Mononuclear cell (primary cell): Measurements from ENCODE around the gene PHKA2. TPM values are rescaled to one million over a fixed set of nuclear protein-coding genes. Genes with fewer than 3 reads are reported as not detected.

Experiments
- H3K27me3 ChIP-seq: 2 replicates; pipeline ENCODE4 v1.6.0; 2011; ENCODE audit warnings: low read length, control low read depth; ENCODE audit not compliant: insufficient read depth
- H3K4me1 ChIP-seq: 2 replicates; pipeline ENCODE4 v1.5.1; 2011; ENCODE audit warnings: mild to moderate bottlenecking, low read length, control low read depth; ENCODE audit not compliant: insufficient read depth
- H3K4me3 ChIP-seq: 2 replicates; pipeline ENCODE4 v1.5.1; 2011; ENCODE audit warnings: mild to moderate bottlenecking, low read length, moderate library complexity
- H3K9me3 ChIP-seq: 2 replicates; pipeline ENCODE4 v1.5.1; 2011; ENCODE audit warnings: low read depth, mild to moderate bottlenecking, control low read depth, low read length
- total RNA-seq: library from RNA; depleted of rRNA; stranded (reverse); fragments of >200 nt; gene quantifications from one replicate; pipeline ENCODE4 v1.2.3, GENCODE V29; 2012

The PHKA2 gene
- total RNA-seq, 1 donor: 11.2 TPM

DNA sequence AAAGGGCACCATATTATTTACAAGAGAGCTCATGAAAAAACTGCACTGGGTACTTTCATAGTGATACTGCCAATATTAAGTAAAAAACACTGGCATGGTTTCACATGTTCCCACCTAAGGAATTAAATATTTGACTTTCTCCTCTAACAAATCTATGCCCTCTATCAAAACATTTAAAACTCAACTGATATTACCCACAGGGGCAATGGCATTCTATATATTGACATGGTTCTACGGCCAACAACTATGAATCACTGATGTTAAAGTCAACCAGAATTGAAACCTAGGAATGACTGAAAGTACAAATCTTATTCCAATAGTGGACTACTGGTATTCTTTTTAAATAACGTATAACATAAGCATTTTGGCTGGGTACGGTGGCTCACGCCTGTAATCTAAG lies 28.2 kb downstream of the PHKA2 start:
- no peak overlapping the region for H3K4me3 ChIP-seq
- no peaks in the 10 kb centered on the region for H3K9me3 ChIP-seq
- H3K4me1 ChIP-seq: peaks cover 25% of the 10 kb centered on the region
- H3K27me3 ChIP-seq: no peaks in the 10 kb centered on the region

DNA sequence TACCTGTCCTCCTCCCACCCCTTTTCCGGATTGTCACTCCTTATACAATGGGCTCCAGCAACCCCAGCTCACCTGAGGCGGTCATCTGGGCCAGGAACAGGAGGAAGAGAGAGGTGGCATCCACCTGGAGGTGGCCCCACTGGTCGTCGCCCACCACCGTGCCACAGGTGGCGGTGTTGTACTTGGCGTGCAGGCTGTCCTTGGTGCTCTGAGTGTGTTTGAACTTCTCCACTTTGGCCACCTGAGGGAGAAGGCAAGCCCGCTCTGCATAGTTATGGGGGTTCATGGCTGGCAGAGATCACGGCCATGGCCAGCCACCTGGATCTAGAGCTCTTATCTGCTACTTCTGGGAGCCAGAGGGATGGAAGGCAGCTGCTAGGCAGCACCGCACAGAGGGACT lies 32.9 kb downstream of the PHKA2 start:
- Histone ChIP-seq H3K4me1 (no peaks in the 10 kb centered on the region), H3K9me3 (no peaks in the 10 kb centered on the region), H3K4me3 (no peak overlapping the region), H3K27me3 (no peaks in the 10 kb centered on the region)

DNA sequence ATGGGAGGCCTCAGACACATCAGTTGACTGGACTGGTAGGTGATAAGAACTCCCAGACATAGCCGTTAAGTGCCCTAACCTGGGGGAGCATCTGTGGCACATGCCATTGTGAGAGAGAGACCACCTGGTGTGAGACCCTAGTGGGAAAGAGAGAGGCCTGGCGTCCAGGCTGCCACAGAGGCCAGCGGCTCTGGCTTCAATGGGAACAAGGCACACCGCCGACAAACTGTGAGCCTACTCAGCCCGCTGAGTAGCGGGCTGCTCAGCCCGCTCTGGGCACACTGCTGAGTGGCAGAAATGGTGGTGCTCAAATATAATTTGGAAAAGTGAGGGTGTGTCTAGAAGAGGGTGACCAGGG lies 34.0 kb downstream of the PHKA2 start:
- H3K27me3 ChIP-seq: no peaks in the 10 kb centered on the region
- no peaks in the 10 kb centered on the region for H3K9me3 ChIP-seq
- no peaks in the 10 kb centered on the region for H3K4me1 ChIP-seq
- H3K4me3 ChIP-seq: no peak overlapping the region

DNA sequence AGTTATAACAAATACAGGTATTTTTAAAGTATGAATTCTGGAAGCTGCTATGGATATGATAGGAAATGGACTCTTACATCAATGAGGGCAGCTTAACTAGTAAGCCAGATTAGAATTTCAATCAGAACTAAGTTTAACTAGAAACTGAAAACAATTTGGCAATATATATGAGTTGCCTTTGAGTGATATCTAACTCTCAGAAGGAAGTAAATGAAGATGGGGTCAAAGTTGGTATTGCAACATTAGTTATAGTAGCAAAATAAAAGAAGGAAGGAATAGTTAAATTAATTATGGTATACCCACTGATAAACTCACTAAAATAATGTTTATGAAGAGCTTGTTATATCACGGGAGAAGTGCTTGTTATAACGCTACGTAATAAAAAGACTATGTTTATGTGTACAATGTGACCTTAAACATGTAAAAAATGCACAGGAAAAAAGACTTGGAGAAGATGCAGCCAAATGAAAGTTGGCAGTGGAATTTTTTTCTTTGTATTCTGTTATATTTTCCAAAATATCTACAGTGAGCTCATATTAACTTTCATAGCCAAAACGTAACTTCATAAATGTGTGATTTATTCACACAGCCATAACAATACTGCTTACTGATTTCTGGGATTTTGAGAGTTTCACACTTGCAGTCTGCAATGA lies 34.5 kb downstream of the PHKA2 start:
- H3K4me3 ChIP-seq: no peak overlapping the region
- no peaks in the 10 kb centered on the region for H3K9me3 ChIP-seq
- H3K4me1 ChIP-seq: no peaks in the 10 kb centered on the region
- H3K27me3 ChIP-seq: no peaks in the 10 kb centered on the region

DNA sequence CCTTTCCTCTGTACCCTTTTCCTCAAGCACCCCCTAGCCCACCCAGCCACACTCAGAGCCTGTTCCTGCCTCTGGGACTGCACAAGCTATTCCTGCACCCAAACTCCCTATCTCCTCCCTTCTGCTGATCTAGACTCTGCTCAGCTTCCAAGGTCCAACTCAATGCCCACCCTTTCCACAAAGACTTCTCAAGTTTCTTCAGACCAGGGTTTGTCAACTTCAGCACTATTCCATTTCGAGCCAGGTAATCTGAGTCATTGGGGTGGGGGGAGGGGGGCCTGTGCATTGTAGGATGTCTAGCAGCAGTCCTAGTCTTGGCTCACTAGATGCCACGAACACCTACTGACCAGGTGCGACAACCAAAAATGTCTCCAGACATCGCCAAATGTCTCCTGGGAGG lies 37.3 kb downstream of the PHKA2 start:
- no peaks in the 10 kb centered on the region for H3K4me1 ChIP-seq

DNA sequence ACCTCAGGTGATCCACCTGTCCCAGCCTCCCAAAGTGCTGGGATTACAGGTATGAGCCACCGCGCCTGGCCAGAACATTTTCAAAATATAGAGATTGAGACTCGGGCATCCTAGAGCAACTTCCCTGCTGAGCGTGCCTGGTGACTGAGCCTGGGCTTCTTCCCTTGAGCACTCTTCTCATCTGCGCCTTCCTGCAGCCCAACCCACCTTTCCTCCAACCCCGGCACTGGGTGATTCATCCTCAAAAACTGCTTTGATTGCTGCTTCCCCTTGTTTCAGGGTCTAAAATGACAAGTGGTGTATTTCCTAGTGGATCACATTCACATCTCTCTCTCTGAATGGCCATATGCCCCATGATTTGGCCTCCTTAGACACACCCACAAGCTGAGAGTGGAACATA lies 37.8 kb downstream of the PHKA2 start:
- no peaks in the 10 kb centered on the region for H3K27me3 ChIP-seq
- no peaks in the 10 kb centered on the region for H3K9me3 ChIP-seq
- no peak overlapping the region for H3K4me3 ChIP-seq
- no peaks in the 10 kb centered on the region for H3K4me1 ChIP-seq

More for the DNA sequence above, 37.3 kb downstream of the PHKA2 start:
- Histone ChIP-seq H3K9me3 (no peaks in the 10 kb centered on the region), H3K4me3 (no peak overlapping the region), H3K27me3 (no peaks in the 10 kb centered on the region)

DNA sequence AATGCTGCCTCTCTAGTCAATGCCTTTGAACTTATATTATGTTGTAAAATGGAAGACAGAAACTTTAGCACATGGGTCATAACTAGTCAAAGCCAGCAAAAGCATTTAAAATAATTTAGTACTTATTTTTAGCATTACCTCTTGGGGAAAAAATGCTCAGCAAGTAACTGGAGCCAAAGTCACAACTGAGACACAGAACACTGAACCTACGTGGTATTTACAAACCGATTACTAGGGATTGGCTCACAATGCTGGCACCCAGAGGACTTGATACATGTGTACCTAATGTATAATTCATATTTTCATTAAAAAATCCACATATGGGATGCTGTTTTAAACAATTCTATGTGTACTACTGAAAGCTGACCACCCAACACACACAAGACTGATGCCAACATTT lies 38.4 kb downstream of the PHKA2 start:
- H3K4me1 ChIP-seq: no peaks in the 10 kb centered on the region
- H3K4me3 ChIP-seq: no peak overlapping the region
- no peaks in the 10 kb centered on the region for H3K9me3 ChIP-seq
- H3K27me3 ChIP-seq: no peaks in the 10 kb centered on the region

DNA sequence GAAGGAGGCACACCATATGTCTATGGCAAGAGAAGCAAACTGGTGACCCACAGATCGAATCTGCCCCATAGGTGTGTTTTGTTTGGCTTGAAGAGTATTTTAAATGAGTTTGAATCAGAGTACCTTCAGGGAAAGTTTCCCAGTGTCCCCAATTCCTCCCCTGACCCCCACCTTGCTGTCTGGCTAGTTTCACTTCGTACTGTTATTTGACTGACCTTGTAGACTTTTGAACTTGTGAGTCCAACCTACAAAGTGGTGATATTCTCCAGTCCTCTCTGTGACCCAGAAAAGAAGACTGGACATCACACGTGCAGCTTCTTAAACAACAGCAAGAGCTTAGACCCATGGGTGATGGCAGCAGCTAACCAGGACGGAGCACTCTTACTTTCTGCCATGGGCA lies 39.4 kb downstream of the PHKA2 start:
- Histone ChIP-seq H3K4me3 (no peak overlapping the region), H3K9me3 (no peaks in the 10 kb centered on the region), H3K27me3 (no peaks in the 10 kb centered on the region), H3K4me1 (no peaks in the 10 kb centered on the region)

DNA sequence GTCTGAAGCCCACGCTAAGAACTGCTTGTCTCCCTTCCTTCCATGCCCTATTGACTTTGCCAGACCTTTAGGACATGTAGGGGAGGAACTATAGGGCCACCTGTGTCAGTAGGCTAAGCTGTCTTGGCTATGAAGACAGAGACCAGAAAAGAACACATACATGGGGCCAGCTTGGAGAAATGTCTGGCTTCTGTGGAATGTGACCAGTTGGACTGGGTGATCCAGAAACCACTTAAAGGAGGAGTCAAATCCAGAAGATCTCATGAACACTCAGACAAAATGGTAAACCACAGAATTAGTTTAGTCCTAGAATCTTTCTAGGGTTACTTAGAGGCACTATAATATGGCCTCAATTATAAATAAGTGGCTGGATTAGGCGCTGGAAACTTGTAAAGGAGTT lies 42.0 kb downstream of the PHKA2 start:
- H3K4me1 ChIP-seq: no peaks in the 10 kb centered on the region
- H3K27me3 ChIP-seq: no peaks in the 10 kb centered on the region
- H3K9me3 ChIP-seq: no peaks in the 10 kb centered on the region
- no peak overlapping the region for H3K4me3 ChIP-seq

DNA sequence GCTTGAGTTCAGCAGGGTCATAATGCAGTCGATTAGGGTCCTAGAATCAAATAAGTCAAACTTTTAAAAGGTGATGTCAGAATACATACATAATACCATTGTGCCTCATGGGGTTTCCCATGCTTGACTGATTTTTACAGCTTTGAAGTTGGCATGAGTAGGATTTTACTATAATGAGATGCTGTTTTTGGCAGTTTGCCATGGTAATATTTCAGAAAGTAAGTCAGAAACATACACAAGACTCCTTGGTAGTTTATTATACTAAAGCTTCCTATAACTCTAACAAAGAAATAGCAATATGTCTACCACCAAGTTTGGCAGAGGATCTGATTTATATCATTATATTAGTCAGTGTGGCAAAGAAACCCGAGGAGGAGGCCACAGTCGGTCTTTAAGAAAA lies 45.2 kb downstream of the PHKA2 start:
- H3K27me3 ChIP-seq: no peaks in the 10 kb centered on the region
- no peaks in the 10 kb centered on the region for H3K9me3 ChIP-seq
- no peaks in the 10 kb centered on the region for H3K4me1 ChIP-seq
- H3K4me3 ChIP-seq: no peak overlapping the region

DNA sequence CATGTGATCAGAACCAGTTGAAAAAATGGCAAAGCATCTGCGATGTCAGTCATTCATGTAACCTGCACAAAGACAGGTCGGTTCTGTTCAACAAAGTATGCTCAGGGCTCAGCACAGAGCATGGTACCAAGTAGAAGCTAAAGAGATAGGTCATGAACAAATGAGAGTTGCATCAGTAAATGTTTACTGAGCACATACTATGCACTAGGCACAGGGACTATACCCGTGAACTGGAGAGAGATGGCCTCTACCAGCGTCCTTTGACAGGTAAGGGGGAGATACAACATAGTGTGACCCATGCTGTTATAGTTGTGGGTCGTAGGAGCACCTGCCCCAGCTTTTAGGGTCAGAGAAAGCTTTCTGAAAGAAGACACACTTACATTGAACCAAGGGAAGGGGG lies 46.7 kb downstream of the PHKA2 start:
- H3K4me3 ChIP-seq: no peak overlapping the region
- H3K27me3 ChIP-seq: no peaks in the 10 kb centered on the region
- no peaks in the 10 kb centered on the region for H3K9me3 ChIP-seq
- H3K4me1 ChIP-seq: no peaks in the 10 kb centered on the region

DNA sequence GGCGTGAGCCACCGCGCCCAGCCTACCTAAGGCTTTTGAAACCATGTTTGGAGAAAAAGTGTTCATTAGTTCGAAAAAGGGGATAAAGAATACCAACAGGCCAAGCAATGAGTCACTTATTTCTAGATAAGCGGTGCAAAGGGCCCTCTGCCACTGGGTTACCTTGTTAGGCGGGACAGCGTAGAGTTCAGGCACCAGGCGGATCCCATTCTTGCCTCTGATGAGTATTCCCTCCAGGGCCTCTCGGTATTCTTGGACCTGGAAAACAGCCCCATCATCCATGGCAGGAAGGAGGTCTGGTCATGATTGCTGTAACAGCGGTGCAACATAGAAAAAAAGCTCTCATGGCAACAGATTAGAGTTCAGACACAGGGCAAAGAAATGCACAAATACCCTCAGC lies 48.0 kb downstream of the PHKA2 start:
- Histone ChIP-seq H3K9me3 (no peaks in the 10 kb centered on the region), H3K4me1 (no peaks in the 10 kb centered on the region), H3K27me3 (no peaks in the 10 kb centered on the region), H3K4me3 (no peak overlapping the region)

DNA sequence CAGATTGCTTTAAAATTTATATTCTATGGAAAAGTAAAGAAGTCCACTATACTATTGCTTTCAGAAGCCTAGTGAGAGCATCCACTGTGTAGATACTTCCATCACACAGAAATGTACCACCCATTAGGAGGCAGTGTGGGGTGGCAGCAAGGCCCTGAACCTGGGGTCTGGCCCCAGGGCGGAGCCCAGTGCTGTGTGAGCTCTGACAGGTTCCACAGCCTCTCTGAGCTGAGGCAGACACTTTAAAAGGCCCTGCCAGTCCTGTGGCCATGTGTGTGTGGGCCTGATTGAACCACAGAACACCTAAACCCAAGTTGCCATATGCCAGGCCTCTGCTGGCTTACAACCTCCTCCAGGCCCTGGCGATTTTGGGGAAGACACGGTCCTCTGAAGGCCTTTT lies 49.2 kb downstream of the PHKA2 start:
- Histone ChIP-seq H3K27me3 (no peaks in the 10 kb centered on the region), H3K4me3 (no peak overlapping the region)

DNA sequence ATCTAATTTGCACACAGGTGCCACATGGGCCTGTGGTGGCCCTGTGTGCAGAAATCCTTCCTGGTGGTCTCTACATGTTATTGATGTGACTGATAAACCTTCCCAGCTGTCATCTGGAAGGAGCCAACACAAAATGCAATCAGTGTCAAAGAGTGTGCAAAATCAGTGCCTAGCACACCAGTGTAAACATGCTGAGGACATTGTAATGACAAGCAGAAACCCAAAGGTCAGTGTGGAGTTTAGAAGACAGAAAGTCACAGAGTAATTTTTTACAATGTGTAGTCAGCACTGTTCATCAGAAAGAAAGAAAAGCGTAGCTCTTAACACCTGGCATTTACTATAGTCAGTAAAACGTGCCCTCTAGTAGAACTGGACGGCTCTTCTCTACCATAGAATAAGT lies 50.3 kb downstream of the PHKA2 start:
- Histone ChIP-seq H3K27me3 (no peaks in the 10 kb centered on the region), H3K9me3 (no peaks in the 10 kb centered on the region), H3K4me3 (no peak overlapping the region), H3K4me1 (no peaks in the 10 kb centered on the region)

More for the DNA sequence above, 49.2 kb downstream of the PHKA2 start:
- no peaks in the 10 kb centered on the region for H3K4me1 ChIP-seq
- H3K9me3 ChIP-seq: no peaks in the 10 kb centered on the region

DNA sequence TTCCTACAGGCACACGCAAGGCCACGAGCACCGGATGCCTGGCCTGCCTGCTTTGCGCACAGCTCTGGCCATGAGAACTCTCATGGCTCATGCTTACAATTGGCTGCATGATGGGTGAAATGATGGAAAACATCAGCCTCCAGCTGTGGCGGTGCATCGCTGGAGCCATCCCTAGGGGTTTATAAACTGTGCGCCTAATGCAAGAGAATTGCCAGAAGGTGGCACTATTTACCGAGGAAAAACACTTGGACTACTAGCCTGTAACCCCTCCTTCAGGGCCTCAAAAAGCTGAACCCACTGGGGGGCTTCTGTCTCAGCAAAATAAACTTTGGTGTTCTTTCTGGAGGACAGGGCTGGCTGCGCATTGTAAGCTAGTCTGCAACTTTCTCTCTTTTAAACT lies 51.9 kb downstream of the PHKA2 start:
- H3K9me3 ChIP-seq: no peaks in the 10 kb centered on the region
- H3K4me1 ChIP-seq: no peaks in the 10 kb centered on the region
- H3K4me3 ChIP-seq: no peak overlapping the region
- H3K27me3 ChIP-seq: no peaks in the 10 kb centered on the region

DNA sequence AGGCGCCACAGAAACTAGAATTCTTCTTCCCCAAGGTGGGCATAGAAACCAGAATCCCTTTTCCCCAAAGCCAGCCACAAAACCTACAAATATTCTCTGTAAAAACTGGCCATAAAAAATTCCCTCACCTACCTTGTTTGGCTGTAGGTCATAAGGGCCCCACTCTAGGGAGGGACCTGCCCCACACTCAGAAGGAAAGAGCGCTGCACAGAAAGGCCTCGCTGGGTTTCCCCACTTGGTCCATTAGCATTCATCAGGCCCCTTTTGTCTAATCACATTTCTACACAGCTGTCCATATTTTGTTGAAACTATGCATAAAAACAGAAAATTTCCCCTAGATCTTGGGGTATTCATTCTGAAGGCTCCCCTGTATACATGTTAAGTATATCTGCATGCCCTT lies 54.1 kb downstream of the PHKA2 start:
- H3K4me3 ChIP-seq: no peak overlapping the region
- H3K27me3 ChIP-seq: no peaks in the 10 kb centered on the region
- no peaks in the 10 kb centered on the region for H3K4me1 ChIP-seq
- no peaks in the 10 kb centered on the region for H3K9me3 ChIP-seq
